EL (cell line): Measurements from ENCODE around the gene RAB3GAP2.
A peak's percentile ranks its signal among the peaks of the same experiment; 100 is the strongest.
"Not testable (repeated sequence)": the region's sequence is repeated elsewhere in the genome, so short reads cannot be mapped to it uniquely, and the experiment has no call there.

Source experiments
- DNase-seq: peaks from one replicate; pipeline ENCODE4 v3.0.0-alpha.2; 2016

The RAB3GAP2 gene

DNA sequence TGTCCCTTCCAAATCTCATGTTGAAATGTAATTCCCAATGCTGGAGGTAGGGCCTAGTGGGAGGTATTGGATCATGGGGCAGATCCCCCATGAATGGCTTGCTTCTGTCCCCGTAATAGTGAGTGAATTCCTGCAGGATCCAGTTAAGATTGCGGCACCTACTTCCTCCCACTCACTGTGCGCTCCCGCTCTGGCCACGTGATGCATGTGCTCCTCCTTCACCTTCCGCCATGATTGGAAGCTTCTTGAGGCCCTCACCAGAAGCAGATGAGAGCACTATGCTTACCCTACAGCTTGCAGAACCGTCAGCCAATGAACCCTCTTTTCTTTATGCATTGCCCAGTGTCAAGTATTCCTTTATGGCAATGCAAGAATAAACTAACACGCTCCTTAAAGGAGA, 14.9 kb upstream of the RAB3GAP2 start:
- DNase-seq, result no peak

DNA sequence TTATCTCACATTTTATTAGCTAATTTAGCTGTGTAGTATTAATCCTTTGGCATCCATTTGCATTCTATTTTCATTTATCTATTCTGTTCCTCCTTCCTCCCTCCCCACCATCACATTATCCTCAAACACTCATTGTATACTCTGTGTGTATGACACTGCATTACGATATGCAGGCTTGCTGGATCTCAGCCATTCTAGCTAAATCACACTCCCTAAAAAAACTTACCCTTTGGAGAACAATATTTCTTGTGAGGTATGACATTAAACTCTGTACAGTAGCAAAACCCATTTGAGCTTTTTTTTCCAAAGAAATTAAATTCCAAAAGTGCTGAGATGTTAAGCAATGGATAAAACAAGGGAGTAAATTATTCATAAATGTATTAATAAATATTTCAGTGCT, 11.4 kb upstream of the RAB3GAP2 start:
- no peak for DNase-seq

DNA sequence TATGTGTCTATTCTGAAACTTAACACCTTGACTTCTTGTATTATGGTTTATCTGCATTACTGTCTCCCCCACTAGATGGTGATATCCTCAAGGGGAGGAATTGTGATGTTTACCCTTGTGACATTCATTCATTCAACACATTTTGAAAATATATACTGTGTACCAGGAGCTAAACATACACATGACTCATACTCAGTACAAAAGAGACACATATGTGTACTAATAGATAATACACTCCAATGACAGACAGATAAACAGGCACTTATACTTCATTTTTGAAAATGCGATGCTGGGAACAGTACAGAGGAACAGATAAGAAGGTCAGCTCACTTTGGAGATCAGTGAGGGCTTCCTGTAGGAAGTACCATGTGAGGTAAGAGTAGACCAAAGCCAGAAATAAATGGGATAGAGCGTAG, 8.9 kb upstream of the RAB3GAP2 start:
- peak; percentile 40 for DNase-seq

DNA sequence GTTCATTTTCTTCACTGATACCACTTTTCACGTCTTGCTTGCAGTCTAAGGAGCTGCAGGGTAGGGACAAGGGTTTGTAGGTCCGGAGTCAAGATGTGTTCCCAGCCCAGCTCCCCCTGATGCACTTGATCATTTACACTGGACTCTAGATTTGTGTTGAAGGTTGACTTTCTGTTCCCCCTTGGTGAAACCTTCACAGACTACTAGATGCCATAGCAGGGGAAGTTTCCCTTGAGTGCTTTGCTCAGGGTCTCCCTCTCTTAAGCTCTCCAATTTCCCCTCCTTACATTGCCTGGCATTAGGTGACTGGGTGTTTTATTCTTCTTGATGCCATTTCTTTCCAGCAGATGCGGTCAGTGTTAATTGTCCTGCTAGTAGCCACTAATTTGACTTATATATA, 8.0 kb upstream of the RAB3GAP2 start:
- DNase-seq, result no peak

DNA sequence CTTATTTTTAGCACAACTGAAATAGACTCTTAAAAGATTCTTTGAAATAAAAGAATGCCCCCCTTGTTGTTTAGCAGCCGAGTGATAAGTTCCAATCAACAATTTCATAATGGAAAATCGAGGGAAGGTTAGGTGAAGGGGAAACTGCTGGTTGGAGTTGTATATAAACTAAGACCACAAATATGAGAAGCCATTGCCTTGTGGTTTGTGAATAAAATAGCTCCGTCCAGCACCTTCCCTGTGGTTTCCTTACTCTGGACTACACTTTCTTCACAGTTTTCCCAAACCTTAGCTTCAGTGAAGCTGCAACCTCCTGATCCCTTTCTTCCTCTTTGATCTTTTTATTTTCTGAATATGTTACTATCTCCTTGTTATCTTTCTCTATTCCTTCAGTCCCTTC, 6.7 kb upstream of the RAB3GAP2 start:
- peak; percentile 19 for DNase-seq

DNA sequence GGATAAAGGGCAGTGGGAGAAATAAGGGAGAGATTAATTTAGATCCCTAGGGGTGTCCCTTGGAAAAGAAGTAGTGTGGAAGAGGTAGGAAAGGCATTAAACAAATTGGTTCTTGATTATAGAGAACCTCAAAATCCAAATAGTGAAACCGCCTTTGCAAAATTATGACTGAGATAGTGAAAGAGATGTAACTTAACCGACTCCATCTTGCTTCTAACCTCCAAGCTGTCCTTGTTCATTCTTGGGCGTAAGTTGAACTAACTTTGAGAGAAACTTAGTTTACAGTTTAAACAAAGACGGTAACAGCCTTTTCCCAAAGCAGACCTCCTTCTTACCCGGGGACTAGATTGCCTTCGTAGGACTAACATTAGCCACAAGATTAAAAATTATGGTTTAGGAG, 3.2 kb upstream of the RAB3GAP2 start:
- no peak for DNase-seq

DNA sequence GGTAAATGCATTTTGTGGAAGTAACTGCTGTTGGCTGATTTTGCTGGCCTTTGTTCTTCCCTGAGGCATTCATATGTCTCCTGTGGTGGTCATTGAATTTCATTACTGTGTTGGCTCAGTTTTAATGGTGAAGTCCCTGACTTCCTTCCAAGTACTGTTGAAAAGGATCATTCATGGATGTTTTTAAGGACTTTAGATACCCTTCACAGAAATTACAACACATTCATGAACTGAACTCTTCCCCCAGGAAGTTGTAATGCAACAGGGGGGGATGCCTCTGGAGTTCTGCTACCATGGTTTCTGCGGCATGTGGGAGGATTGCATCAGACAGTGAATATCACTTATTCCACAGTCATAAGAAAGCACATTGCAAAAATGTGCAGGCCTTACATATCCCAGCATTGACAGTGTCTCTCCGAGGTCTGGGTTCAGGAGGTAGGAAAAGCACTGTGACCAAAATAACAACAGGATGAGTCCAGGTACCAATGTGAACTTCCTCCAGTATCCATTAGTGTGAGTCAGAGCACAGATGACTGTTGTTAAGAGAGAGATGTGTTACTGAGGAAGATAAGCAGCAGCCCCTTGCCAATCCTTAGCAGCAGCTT, 2.1 kb upstream of the RAB3GAP2 start:
- peak; percentile 18 for DNase-seq

DNA sequence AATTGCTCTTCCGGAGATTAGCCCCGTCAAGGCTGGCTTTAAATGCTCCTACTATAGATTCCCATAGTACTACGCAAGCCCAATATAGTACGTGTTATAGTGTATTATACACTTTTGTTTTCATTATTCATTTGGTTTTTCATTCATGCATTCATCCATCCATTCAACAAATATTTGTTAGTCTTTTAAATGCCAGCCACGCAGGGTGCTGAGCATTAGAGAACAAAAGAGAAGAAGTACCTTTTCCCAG, 513 bp upstream of the RAB3GAP2 start:
- no peak for DNase-seq

DNA sequence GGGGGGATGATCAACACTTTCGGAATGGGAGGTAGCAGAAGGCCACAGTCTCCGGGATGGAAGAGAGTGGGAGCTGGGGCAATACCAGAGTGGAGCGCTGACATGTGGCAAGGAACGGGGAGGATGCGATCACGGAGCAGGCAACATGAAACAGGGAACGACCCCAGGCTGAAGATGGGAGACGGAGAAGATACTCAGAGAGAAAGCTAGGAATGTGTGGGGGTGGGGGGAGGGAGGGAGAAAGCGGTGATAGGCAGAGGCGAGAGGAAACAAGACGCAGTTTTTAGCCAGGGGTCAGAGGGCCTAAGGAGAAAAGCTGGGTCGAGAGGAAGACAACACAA, 577 bp downstream of the RAB3GAP2 start:
- DNase-seq, result peak; percentile 55

DNA sequence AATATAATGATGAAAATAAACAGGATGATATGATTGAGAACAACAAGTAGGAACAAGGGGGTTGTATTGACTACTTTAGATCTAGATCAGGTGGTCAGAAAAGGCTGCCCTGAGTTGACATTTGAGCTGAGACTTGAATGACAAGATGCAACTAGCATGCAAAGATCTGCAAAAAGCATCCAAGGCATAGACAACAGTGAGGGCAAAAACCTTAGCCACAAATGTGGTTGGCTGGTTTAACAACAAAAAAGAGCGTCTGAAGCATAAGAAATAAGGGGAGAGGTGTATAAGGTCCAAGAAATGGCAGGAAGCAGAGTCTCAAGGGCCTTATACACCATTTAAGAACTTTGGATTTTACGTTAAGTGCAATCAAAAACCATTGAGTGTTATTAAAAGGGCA, 3.2 kb downstream of the RAB3GAP2 start:
- no peak for DNase-seq

DNA sequence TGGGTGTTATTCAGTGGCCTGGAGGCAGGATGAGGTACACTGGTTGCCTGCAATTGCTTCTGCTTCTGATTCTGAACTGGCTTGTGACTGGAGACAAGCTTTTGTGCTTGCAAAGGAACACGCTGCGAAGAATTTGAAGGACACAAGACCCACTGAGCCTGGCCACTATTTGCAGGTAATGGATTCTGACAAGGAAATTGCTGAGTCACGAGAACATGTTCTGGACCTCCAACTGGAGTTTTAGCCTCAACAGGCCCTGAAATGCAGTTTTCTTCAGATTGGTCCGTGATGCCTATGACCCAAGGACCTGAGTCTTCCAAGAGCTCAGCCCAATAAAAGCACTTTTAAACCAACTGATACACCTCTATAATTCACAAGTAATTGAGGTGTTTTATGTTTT, 4.6 kb downstream of the RAB3GAP2 start:
- no peak for DNase-seq

DNA sequence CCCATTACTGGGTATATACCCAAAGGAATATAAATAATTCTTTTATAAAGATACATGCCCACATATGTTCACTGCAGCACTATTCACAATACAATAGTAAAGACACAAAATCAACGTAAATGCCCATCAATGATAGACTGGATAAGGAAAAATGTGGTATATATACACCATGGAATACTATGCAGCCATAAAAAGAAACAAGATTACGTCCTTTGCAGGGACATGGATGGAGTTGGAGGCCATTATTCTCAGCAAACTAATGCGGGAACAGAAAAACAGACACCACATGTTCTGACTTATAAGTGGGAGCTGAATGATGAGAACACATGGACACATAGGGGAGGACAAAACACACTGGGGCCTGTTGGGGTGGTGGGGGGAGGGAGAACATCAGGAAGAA, 12.0 kb downstream of the RAB3GAP2 start:
- not testable (repeated sequence) for DNase-seq

DNA sequence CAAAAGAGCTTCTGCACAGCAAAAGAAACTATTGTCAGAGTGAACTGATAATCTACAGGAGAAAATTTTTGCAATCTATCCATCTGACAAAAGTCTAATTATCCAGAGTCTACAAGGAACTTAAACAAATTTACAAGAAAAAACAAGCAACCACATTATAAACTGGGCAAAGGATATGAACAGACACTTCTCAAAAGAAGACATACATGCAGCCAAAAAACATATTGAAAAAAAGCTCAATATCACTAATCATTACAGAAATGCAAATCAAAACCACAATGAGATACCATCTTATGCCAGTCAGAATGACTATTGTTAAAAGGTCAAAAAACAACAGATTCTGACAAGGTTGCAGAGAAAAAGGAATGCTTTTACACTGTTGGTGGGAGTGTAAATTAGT, 12.5 kb downstream of the RAB3GAP2 start:
- not testable (repeated sequence) for DNase-seq

DNA sequence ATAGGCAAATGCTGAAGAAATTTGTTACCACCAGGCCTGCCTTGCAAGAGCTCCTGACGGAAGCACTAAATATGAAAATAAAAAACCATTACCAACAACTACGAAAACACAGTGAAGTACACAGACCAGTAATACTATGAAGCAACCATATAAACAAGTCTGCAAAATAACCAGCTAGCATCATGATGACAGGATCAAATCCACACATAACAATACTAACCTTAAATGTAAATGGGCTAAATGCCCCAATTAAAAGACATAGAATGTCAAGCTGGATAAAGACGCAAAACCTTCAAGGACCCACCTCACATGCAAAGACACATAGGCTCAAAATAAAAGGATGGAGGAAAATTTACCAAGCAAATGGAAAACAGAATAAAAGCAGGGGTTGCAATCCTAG, 16.1 kb downstream of the RAB3GAP2 start:
- DNase-seq, result not testable (repeated sequence)

DNA sequence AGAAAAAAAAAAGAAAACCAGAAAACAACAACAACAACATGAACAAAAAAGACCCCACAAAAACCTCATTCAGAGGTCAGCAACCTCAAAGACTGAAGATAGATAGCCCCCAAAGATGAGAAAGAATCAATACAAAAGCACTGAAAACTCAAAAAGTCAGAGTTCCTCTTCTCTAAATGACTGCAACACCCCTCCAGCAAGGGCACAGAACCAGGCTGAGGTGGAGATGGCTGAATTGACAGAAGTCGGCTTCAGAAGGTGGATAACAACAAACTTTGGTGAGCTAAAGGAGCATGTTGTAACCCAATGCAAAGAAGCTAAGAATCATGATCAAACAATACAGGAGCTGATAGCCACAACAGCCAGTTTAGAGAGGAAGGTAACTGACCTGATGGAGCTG, 17.0 kb downstream of the RAB3GAP2 start:
- DNase-seq, result no peak

DNA sequence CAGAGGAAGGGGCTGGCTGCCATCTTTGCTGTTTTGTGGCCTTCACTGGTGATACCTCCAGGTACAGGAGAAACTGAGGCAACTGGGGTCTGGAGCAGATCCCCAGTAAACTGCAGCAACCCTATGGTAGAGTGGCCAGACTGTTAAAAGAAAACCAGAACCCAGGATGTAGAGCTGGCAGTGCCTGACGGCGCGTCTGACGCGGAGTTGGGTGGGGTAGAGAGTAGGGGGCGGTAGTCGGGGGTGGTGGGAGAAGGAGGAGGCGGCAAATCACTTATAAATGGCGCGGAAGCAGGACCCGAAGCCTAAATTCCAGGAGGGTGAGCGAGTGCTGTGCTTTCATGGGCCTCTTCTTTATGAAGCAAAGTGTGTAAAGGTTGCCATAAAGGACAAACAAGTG, 19.0 kb downstream of the RAB3GAP2 start:
- DNase-seq, result not testable (repeated sequence)

DNA sequence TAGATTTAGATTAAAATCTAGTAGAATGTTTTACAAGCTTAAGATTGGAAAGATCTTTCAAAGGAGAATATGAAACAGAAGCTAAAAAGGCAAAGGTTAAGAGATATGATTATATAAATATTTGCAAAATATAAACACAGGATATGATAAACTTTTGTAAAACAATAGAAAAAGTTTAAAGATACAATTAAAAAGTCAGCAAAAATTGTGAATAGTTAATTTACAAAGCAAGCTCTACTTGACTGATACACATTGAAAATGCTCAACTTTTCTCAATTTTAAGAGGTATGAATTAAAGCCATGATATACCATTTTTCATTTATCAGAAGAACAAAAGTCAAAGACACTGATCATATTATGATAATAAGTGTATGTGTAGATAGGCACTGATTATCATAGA, 21.0 kb downstream of the RAB3GAP2 start:
- DNase-seq, result no peak

DNA sequence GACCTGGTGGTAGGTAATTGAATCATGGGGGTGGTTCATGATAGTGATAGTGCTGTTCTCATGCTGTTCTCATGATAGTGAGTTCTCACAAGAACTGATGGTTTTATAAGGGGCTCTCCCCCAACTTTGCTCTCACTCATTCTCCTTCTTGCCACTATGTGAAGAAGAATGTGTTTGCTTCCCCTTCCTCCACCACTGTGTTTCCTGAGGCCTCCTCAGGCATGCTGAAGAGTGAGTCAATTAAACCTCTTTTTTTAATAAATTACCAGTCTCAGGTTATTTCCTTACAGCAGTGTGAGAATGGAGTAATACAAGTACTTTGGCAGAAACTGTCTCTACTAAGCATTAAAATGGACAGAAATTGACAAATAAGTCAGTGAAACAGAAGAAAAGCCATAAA, 21.6 kb downstream of the RAB3GAP2 start:
- DNase-seq, result no peak

DNA sequence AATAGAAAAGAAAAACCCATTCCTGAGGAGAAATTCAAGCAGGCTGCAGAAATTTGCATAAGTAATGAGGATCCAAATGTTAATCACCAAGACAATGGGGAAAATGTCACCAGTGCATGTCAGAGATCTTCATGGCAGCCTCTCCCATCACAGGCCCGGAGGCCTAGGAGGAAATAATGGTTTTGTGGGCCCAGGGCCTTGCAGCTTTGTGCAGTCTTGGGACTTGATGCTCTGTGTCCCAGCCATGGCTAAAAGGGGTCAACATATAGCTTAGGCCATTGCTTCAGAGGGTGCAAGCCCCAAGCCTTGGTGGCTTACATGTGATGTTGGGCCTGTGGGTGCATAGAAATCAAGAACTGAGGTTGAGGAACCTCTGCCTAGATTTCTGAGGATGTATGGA, 22.7 kb downstream of the RAB3GAP2 start:
- no peak for DNase-seq

DNA sequence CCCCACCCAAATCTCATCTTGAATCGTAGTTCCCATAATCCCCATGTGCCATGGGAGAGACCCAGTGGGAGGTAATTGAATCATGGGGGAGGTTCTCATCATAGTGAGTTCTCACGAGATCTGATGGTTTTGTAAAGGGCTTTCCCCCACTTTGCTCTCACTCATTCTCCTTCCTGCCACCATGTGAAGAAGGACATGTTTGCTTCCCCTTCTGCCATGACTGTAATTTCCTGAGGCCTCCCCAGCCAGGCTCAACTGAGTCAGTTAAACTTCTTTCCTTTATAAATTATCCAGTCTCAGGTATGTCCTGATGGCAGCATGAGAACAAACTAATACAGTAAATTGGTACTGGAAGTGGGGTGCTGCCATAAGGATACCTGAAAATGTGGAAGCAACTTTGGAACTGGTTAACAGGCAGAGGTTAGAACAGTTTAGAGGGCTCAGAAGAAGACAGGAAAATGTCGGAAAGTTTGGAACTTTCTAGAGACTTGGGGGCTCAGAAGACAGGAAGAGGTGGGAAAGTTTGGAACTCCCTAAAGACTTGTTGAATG, 23.5 kb downstream of the RAB3GAP2 start:
- not testable (repeated sequence) for DNase-seq

DNA sequence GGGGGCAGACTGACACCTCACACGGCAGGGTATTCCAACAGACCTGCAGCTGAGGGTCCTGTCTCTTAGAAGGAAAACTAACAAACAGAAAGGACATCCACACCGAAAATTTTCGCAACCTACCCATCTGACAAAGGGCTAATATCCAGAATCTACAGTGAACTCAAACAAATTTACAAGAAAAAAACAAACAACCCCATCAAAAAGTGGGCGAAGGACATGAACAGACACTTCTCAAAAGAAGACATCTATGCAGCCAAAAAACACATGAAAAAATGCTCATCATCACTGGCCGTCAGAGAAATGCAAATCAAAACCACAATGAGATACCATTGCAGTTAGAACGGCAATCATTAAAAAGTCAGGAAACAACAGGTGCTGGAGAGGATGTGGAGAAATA, 26.4 kb downstream of the RAB3GAP2 start:
- DNase-seq, result not testable (repeated sequence)

DNA sequence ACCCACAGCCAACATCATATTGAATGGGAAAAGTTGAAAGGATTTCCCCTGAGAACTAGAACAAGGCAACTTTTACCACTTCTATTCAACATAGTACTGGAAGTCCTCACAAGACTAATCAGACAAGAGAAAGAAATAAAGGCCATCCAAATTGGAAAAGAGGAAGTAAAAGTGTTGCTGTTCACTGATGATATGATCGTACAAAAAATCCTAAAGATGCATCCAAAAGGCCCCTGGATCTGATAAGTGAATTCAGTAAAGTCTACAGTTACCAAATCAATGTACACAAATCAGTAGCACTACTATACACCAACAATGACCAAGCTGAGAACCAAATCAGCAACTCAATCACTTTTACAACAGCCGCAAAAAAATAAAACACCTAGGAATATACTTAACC, 28.3 kb downstream of the RAB3GAP2 start:
- DNase-seq, result no peak

DNA sequence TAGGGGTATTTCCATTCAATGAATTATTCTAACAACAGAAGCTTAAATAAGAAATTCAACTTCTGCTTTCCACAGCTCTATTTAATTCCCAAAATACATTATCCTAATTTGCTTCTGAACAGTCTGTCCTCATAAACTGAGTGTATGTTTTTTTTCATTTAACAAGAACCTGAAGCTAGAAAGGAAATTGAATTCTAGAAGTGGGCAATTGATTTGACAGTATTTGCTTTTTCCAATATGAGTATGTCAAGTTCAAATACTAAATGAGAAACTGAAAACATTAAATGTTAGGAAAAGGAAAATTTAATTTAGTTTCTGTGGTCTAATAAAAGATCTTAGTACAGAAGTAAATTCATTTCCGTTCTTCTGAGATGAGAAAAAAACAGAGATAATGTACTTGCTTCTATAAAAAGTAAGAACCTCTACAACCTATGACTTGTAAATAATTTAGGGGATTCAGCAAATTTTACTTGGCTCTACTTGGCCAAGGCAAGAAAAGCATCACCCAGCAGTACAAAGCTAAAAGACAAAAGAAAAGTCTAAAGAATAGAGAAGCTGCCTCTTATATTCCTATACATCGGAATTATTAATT, 31.1 kb downstream of the RAB3GAP2 start:
- DNase-seq, result no peak

DNA sequence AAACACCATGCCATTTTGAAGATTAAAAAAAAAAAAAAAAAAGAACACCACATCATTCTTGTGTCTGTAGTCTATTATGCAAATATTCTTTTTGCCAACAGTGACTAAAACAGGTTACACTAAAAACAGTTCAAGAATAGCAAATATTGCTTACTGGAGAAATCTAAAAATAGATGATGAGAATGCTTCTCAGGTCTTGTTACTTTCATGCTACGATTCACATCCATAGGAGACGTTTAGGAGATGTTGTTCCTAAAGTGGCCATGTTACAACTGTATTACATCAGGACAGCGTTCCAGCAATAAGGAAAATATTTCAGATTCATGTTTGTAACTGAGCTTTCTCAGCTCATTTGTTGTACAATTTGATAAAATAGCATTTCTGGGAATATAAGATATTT, 32.3 kb downstream of the RAB3GAP2 start:
- DNase-seq, result no peak

DNA sequence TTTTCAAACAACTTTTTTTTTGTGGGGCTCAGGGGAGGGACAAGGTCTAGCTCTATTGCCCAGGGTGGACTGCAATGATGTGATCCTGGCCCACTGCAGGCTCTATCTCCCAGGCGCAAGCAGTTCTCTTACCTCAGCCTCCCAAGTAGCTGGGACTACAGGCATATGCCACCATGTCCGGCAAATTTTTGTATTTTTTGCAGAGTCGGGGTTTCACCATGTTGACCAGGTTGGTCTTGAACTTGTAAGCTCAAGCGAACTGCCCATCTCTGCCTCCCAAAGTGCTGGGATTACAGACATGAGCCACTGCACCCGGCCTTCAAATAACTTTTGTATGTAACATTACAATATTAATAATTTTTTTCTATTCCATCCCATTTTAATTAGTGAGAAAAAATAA, 33.0 kb downstream of the RAB3GAP2 start:
- DNase-seq, result no peak
